ENCODE data around the gene LARP4B.
A peak's percentile ranks its signal among the peaks of the same experiment; 100 is the strongest.

The LARP4B gene

DNA sequence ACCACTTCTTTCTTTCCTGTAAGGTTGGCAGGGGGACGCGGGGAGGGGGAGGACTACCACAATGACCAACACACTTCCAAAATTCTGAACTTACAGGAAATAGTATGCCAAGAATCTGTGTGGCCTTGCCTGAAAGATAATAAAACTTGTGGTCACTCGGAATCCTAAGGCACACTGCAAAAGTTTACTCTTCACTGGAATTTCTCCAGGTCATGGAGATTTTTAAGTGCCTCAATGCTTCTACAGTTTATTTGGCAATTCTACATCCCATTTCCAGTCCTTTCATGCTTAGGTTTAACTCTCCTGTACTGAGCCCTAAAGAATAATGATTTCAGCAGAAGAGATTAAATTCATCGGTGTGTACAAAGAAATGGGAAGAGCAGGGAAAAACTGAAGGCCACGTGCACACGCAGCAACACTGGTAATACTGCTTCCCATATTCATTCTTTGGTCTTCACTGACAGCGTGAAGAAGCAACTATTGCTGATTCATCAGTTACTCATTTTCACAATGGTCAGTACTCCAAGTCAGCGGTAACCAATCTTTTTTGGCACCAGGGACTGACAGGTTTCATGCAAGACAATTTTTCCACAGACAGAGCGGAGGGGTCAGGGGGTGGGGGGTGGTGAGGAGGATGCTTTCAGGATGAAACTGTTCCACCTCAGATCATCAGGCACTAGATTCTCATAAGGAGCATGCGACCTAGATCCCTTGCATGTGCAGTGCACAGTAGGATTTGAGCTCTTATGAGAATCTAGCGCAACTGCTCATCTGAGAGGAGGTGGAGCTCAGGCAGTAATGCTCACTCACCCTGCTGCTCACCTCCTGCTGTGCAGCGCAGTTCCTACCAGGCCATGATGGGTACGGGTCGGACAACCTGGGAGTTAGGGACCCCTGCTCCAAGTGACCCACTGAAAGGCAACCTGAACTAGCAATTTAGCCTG lies 9.8 kb downstream of the LARP4B start:
- DNase-seq, result no peak

DNA sequence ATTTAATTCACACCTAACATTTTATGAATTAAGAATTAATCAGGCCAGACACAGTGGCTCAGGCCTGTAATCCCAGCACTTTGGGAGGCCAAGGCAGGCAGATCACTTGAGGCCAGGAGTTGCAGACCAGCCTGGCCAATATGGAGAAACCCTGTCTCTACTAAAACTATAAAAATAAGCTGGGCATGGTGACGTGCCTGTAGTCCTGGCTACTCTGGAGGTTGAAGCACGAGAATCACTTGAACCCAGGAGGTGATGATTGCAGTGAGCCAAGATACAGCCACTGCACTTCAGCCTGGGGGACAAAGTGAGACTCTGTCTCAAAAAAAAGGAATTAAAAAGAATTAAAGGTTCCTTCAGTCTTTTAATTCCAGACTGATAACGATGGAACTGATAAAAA lies 11.1 kb downstream of the LARP4B start:
- DNase-seq, result no peak

DNA sequence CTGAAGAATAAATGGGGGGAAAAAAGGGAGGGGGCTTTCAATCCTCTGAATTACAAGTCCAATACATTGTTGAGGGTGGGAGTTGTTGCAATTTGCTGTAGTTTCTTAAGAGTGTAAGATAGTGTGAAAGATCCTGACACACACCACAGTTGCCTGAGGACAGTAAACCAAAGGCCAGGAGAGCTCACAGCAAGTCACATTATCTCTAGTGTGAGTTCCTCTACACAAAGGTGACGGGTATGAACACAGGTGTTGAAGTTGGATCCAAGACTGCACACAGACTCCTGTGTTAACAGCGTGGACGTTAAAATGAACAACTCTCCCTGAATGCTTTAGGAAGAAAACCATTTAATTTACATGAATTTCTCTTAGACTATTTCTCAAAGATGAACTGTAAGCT lies 12.0 kb downstream of the LARP4B start:
- no peak for DNase-seq

DNA sequence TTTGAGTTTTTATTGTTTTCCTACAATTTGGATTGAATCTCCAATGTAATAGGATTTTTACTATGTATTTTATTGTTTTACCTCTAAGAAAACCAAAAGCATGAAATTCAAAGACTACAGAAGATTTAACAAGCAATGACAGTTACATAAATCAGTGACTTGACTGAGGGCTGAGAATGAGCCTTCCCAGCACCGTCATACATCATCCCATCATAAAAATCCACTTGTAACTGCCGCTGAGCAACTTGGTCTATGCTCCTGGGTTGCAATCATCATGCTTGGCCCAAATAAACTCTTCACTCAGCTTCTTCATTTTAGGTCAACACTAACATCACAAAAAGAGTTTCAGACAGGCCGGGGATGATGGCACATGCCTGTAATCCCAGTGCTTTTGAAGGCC lies 13.5 kb downstream of the LARP4B start:
- no peak for DNase-seq

DNA sequence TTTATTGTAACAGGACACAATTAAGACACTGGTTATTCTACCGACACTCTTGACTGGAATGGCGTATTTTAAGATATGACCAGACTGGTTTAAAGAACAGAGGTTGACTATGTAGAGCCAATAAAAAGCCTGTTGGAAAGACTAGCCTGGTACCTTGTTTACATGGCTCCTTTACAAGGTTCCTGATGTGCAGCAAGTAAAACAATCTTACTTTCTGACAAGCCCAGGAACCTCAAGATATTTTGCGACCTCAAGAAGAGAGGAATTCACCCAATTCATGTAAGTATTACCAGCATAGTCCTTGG lies 14.1 kb downstream of the LARP4B start:
- DNase-seq, result no peak

DNA sequence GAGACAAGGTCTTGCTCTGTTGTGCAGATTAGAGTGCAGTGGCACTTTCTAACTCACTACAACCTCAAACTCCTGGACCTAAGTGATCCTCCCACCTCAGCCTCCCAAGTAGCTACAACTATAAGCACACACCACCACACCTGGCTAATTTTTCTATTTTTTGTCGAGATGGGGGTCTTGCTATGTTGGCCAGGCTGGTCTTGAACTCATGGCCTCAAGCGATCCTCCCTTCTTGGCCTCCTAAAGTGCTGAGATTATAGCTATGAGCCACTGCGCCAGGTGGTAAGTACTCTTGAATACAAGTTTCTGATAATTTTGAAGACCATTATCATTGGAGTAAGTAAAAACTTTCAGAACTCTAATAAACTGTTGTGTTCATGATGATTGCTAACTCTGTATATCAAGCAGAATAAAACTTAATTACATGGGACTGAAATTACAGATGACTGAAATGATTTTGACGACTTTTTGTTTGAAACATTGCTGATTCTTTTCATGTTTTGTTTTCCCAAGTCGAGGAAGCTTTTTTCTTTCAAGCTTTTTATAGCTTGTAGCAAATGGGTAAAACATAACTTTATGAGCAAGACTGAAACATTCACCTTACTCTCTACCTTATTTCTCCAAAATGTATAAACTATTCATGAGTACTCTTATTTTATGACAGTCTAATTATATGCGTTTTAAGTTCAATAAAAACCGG lies 14.6 kb downstream of the LARP4B start:
- no peak for DNase-seq

DNA sequence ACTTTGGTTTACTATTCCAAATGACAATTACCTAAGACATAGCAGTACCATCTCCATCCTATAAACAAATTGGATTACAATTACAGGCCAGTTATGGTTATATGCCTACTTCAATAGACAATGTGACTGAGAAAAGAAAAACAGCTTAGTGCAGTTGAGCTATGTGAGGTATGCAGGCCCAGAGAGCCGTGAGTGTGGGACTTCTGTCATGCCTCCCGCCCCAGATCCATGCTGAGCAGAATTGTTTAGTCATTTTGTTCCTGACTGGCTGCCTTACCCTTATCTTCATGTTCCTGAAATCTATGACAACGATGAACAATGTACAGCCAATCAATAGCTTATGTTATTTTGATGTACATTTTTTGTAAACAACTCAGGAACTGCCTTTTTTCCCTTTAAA lies 21.7 kb downstream of the LARP4B start:
- no peak for DNase-seq

DNA sequence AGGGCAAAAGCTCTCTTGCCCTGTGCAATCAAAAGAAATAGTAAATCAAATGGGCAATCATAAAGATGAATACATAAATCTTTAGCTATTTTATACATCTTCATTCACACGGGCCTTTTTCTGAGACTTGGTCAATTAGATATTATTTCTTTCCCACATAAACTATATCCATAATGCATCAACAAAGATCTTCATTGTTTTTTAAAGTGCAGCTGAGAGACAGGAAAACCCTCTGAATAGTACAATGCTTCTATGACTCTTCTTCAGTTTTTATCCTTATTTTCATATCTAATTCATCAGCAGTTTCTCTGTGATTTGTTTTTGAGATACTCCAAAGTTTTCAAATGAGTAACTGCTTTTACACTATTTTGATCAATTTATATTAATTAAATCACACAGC lies 25.5 kb downstream of the LARP4B start:
- no peak for DNase-seq

DNA sequence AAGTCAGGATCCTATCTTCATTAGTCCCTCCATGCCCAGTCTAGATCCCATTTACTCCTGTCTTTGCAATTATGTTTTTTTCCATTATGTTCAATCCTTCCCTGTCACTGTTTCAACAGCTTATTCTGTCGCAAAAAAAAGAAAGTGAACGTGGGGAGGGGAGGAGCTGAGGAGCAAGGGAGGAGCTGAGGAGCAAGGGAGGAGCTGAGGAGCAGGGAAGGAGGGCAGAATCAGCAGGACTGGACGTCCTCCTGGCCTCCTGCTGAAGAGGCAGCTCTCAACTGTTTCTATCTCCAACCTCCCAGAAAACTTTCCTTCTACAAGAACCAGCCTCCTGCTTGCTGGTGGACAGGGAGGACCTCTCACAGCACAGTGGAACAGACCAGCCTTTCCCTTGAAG lies 26.0 kb downstream of the LARP4B start:
- no peak for DNase-seq

DNA sequence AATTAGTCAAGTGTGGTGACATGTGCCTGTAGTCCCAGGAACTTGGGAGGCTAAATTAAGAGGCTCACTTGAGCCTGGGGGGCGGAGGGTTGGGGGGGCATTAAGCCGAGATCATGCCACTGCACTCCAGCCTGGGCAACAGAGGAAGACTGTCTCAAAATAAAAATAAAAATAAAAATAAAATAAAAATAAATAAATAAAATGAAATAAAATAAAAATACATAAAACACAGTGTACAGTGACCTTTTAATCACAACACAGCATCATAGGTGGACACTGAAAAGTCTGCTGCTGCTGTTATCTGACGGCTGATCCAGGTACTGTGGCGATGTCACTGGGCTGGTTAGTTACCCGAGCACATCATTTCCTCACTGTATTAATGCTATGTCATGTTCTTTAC lies 27.1 kb downstream of the LARP4B start:
- DNase-seq, result no peak

DNA sequence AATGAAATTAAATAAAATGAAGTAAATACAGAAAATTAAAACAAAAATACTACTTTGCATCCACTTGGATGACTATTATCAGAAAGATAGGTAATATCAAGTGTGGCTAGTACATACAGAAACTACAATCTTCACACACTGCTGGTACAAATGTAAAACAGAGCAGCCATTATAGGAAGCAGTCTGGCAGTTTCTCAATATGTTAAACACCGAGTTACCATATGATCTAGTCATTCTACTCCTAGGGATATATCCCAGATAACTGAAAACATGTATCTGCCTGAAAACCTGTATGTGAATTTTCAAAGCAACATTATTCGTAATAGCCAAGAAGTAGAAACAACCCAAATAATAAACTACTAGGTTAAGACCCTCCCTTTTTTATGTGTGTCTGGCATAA lies 33.4 kb downstream of the LARP4B start:
- no peak for DNase-seq

DNA sequence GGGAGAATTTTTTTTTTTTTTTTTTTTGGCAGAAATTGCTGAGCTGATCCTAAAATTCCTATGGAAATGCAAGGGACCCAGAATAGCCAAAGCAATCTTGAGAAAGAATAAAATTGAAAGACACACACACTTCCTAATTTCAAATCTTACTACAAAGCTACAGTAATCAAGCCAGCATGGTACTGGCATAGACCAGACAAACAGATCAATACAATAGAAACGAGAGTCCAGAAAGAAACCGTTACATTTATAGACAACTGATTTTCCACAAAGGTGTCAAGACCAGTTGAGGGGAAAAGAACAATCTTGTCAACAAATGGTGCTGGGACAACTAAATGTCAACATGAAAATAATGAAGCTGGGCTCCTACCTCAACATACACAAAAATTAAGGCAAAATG lies 34.5 kb downstream of the LARP4B start:
- DNase-seq, result no peak

DNA sequence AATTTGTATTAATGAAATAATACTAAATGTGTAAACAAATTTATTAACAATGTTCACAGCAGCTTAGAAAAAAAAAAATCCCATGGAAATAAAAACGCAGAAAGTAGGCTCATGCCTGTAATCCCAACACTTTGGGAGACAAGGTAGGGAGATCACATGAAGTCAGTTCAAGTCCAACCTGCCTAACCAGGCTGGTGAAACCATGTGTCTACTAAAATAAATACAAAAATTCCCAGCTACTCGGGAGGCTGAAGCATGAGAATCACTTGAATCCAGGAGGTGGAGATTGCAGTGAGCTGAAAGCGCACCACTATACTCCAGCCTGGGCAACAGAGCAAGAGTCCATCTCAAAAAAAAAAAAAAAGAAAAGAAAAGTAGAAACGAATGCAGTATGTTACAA lies 36.2 kb downstream of the LARP4B start:
- DNase-seq, result no peak

DNA sequence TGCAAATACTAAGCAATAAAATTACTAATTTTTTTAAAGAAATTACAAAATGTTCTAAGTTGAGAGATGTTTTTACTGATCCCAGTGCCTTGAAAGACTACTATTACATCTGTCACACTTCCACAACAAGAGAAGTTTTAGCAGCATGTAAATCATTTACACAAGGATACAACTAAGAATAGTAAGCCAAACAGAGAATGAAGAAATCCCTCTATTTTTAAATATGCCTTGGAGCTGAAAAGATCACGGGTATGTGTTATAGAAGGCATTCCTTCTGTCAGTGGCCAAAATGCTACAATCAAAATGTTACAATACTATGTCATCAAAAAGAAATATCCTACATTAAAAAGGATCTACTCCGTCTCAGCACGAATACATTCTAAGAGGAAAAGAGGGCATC lies 52.6 kb downstream of the LARP4B start:
- no peak for DNase-seq

DNA sequence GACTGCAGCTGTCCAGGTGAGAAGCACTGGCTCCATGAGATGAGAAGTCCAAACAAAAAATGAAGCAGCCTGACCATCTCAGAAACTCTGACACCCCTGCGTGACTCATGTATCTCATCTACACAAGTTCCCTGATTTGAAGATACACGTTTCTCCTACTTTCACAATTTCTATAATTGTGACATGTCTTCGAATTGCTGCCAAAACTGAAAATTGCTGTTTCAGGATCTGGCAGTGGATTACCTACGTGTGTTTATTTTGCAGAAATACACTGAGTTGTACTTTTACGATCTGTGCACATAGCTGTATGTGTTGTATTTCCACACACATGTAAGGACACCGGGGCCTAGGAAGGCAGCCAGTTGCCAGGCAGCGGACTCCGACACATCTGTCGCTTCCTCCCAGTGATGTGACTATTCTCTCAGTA lies 53.2 kb downstream of the LARP4B start:
- DNase-seq, result no peak

DNA sequence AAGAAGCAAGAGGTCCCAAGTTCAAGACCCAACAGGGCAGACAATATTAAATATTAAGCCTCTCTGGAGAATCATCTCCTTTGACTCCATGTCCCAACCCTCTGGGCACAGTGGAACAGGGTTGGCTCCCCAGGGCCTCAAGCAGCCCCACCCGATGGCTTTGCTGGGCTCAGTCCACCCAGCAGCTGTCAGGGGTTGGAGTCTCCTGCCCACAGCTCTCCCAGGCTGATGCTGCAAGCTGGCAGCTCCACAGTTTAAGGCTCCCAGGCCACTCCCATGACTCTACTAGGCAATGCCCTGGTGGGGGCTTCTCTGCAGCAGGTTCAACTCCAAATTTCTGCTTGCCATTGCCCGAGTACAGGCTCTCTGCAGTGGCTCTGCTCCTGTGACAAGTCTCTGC lies 55.1 kb downstream of the LARP4B start:
- DNase-seq, result no peak

DNA sequence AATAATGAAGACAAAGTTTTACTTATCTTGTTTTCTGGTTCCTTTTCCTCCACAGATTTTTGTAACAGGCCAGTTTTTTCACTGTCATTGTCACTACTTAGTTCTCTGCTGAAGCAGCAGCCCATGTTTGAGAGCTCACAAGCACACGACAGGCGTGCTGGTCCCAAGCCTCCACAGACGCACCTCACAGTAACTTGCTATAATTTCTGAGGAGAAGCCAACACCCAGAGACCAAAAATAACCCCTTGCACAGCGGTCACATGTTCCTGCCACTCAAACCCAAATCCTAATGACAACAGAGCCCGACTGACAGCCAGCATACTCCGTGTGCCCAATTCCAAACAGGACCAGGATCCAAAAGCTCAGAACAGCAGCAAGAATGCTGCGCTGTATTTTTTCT lies 58.5 kb downstream of the LARP4B start:
- peak in 1 of 2 experiments; percentile 21 for DNase-seq

DNA sequence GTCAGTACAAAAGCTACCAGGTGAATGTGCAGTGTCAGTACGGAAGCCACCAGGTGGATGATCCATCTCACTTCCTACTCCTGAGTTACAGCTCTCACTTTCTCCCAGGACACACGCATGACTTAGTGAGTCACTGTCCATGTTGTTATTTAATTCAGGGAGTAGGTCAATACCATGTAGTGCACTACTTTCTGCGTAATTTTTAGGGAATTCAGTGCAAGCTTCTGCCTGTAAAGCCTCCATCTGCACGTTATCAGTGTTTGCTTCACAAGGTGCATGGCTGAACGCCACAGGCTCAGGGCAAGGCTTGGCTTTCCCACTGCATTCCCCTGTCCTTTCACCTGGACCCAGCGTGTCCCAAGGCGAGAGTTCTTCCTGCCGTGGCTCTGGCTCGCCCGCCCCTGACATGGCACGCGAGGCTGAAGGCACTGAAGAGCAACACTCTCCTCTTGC lies 59.5 kb downstream of the LARP4B start:
- no peak for DNase-seq

DNA sequence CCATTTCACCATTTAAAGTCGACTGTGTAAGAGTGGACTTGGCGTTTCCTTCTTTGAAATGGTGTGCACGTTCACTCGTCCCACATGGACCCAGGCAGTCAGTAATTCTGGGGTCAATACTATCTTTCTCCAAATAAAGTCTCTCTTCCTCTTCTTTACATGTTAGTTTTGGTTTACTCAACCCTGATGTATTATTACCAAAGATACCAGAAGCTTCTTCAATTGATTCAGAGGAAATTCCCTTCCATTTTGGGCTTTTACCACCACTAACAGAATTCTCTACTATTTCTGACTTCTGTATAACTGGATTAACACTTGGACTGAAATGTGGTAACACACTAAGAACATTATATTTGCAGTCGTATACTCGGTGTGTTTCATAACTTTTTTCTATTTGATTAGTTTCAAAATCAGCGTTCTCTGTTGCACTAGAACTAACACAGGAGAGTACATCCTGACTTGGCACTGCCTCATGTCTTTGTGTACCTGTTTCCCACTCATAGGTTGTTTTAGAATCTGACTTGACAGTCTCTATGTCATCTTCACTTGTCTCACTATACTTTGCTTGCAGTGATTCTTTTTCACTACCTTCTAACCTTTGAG lies 60.8 kb downstream of the LARP4B start:
- peak in 1 of 2 experiments; percentile 47 for DNase-seq

DNA sequence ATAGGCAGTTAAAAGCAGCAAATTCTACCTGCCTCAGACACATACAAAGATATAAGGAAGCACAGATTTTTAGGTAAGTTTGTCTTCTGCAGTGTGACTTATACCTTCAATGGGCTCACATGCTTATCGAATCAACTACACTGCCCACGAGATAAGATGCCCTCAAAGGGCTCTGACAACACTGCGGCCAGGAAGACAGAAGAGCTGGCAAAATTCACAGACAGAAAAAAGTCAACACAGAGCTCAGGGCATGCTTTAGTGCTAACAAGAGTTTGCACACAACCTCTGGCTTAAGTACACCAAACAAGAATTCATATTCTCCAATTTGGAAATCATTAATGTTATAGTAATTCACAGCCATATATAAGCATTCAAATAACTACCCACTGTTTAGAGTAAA lies 62.3 kb downstream of the LARP4B start:
- no peak for DNase-seq

DNA sequence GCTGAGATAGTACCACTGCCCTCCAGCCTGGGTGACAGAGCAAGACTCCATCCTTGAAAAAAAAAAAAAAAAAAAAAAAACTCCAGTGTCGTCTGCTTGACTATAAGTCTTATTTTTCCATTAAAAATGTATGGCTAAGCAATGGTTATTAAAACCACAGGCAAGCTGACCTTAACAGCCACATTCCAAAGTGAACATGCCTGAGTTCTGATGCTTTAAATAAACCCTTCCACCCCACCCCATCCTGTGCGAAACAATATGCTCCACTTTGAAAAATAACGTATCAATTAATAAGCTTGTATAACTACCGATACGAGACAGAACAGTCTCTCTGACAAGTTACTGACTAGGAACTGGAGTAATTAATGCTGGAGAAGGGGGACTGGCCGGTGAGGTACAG lies 63.7 kb downstream of the LARP4B start:
- DNase-seq, result no peak

DNA sequence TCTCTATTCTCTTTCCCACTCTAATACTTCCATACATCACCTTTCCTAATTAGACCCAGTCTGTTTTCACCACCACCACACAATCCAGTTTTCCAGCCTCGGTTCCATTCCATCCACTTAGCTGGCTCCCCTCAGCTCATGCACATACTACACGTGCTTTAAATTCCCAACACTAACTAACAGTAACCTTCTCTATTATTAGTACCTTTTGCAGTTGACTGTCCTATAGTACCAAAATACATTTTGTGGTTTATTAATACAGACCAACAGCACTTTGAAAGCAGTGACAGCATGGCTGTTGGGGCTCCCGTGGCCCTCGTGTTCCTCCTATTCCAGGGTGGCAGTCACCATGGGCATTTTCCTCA lies 64.9 kb downstream of the LARP4B start:
- DNase-seq, result no peak

DNA sequence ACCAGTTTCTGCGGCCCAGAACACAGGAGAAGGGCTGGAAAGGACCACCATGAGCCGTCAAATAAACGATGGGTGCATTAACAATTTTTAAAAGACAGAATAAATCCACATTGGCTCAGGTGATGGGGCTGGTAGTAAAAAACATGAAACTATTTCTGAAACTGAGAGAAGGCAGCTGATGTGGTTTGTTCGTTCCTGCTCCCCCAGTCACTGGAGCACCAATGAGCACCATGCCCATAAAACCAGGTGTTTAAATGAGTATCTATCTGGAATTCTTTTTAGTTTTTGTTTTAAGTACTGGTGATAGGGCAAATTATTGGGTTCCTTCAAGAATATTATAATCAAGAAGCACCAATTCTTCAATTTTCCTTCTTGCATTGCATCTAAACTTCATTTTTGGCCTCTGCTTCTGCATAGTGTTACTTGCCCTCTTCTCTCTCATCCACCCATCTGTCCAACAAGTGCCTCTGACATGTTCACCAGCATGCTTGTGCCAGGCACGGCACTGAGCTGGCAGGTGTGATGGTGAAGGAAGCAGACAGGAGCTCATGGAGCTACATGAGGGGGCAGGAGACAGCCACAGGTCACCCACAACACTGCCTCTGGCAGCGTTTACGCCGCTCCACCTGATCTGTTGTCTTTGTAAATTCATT lies 65.5 kb downstream of the LARP4B start:
- DNase-seq, result peak; percentile 69 to 85

DNA sequence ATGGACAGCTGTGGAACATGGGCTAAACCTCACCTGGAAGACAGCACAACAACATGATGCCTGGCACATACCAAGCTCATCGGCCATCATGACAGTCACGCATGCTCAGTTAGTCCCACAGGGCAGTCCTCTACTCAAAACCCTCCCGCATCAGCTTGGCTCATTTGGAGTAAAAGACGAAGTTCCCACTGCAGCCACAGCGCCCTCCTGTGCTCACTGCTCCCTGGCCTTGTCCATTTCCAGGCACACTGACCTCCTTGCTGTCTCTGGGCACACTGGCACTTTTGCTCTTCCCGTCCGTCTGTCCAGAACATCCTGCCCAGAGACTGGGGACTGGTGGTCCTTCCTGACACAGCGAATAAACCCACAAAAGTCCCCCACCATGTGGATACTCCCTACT lies 66.2 kb downstream of the LARP4B start:
- no peak for DNase-seq

Measured in cerebellar nuclear complex (tissue), 1 donor.